Limb (tissue), 2 donors: ENCODE data around the gene FOXP1.
"Not testable (repeated sequence)": the region's sequence is repeated elsewhere in the genome, so short reads cannot be mapped to it uniquely, and the experiment has no call there.

Source experiments
- DNase-seq, 2 donors: peaks; one replicate each; pipeline ENCODE4 v3.0.0-alpha.2; 2016; ENCODE audit errors: extremely low spot score in 2 of 2

FOXP1 gene

DNA sequence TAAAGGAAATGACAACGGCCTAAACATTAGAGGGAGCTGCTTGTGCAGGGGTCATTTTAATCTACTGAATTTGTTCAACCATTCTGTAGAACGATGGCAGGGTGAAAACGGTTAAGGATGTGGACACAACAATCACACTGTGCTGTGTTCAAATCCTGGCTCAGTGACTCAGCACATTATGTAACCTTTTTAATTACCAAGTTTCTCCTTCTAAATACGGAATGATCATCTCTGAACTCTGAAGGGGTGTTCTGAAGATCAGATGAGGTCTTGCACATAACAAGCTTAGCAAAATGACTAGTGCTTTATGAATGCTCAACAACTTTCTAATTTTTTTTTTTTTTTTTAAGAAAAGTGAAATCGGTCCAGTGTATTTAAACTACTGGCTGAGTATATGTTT, 592.8 kb downstream of the FOXP1 start:
- no peak for DNase-seq

DNA sequence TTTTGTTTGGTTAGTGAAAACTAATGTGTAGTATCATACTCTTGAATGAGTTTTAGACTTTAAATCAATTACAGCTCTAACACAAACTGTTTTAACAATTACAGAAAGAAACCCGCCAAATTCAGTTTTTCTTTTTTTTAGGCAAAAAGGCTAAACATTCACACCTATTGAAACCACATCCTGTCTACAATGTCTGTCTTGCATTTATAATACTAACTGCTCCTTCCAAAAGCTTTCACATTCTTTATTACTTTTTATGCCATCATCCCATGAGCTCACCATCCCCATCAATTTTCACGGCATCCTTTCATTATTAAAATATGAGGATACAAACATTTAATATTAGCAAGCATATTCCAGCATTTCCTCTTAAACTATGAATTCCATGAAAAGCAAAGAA, 593.3 kb downstream of the FOXP1 start:
- no peak for DNase-seq

DNA sequence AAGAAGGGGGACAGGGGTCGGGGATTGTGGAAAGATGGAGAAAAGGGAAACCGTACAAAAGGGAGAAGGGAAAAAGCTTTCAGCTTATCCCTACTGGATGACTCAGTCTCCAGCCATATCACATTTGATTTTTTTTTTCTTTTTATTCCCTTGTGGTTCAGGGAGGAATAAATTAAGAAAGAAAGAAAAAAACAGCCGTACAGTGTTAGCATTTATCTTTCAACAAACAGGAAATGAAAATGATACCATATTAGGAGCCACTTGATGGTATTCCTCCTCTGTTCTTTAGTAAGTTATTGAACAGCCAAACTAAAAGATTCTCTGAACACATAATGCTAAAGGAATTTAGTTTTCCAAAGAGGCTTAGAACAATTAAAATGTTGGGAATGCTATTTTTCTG, 594.4 kb downstream of the FOXP1 start:
- no peak for DNase-seq

DNA sequence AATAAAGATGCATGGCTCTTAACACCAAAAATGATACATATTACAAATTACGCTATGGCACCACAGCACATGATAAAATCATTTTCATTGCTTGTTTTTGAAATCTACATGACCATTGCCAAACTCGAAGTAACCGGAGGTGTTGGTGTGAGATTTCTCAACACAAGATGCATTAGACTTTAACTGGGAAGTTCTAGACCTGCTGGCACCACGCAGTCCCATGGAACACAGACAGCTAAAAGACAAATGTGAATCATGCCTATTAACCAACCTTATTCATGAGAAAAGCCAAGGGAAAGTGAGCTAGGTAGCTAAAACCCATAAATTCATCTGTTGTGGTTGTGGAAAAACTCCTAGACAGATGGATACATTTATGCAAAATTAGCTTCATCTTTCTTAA, 595.4 kb downstream of the FOXP1 start:
- no peak for DNase-seq

DNA sequence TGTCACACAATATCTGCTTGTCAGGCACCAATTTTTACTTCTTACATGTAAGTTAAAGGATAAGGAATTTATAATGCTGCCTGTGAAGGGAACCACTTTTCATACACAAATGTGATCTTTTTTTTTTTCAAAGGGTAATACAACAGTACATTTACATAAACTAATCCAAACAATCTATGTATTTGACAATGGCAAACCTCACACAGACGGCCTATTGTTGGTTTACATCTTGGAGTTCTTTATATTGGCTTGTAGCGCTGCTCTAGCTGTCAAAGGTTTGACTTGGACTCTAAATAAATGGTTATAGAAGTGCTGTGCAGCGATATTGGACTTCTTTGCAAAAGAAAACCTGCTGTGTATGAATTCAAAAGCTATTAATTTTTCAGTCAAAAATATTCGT, 598.0 kb downstream of the FOXP1 start:
- DNase-seq = no peak

DNA sequence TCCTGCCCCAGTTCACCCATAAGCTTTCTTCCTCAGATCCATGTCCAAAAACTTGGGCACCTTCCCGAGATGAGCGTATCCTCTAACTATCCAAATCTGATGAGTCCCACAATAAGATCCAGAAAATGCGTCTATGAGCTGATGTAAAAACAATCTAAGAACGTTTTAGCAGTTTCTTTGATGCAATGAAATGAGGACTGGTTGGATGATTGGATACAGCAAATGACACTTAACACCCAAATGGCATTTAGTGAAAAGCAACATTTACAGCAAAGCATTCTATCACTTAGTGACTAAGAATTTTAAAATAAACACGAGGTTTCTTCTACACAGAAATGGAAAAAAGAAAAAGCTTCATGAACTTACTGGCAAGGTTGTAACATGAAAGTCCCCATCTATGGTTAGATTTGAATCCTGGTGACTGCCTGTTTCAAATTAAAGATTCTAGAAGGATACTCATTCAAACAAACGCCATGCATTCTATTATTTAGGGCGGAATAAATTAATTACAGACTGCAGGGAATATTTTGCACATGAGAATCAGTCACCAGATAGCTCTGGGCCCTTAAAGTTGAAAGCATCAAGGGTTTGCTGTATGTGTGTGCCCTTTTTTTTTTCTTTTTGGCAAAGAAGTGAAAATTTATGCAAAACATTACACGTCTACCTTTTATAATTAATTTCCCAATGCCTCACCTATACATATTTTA, 598.6 kb downstream of the FOXP1 start:
- no peak for DNase-seq

DNA sequence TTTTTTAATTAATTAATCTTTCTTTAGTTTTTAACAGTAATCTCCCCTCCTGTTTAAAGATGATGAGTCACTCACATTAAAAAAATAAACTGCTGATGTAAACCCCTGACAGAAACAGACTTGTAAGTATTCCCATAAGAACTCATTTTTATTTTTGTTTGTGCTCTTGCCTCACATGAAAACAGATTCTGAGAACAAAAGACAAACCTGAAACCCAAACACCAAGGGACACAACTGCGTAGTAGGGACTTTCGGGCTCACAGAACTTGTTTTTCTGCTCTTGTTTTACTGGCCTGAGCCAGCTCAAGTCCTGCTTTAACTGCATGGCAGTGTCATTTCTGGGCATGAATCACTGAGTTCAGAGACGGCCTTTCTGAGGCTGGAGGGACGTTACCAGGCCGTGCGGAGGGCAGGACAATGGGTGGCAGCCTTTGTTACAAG, 600.8 kb downstream of the FOXP1 start:
- no peak for DNase-seq

DNA sequence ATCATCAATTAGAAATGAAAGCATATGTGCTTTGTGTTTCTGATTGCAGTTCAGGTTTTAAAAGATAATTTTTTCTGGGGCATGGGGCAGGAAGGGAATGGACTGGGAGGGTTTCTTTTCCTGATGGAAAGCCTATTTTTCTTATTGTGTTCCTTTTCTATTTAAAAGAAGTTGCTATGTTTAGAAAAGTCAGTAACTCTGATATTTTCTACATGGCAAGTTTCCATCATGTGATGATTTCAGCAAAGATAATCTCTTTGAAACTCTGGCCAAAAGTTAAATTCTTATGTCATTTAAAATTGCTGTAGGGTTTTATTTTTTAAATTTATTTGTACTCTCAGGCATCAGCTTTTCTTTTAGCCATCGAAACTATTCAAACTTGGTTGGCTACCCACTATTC, 601.2 kb downstream of the FOXP1 start:
- DNase-seq = peak in 1 of 2 donors; percentile 17

DNA sequence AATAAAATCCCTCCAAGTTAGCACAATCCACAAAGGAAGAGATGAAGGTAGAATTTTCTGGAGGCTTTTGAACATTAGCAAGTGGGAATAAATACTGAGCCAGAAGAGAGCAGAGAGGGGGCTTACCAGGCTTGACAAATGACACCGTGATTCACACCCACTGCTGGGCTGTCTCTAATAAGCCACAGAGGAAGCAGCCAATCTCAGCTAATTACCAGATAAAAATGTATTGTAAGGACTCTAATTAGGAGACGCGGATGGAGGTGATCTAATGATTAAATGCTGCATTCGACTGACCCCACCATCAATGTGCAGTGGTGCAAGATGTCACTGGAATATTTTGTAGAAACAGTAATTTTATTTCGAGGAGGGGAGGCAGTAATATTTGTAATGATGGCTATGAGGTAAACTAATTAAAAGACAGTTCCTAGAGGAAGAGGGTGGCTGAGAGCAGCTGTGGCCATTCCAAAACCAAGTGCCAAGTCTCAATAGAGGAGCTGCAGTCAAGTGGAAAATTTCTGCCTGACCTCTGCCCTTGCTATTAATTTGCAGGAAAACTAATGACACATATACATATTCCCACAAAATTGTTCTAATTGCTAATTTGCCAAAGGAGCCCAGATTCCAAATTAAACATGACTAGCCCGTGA, 602.2 kb downstream of the FOXP1 start:
- DNase-seq = no peak

DNA sequence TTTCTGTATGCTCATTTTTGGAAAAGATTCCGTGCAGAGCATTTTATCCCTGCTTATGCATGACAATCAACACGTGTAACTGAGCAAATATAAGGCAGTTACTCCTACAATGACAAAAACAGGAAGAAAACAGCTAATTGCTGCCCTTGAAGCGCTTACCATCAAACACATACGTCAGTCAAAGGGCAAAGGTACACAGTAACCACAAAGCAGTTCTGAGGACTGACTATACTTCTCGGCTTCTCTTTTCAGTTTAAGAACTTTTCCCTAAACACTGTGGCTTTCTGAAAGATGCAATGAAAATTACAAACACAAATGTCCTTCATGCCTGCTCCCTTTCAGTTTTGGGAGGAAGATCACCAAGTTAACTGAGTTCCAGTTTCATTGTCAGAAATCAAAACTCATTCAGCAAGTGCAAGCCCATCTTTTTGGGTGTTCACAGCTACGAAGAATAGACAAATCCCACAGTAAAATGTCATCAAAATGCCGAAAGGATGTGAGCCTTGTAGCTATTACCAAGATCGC, 602.8 kb downstream of the FOXP1 start:
- no peak for DNase-seq

DNA sequence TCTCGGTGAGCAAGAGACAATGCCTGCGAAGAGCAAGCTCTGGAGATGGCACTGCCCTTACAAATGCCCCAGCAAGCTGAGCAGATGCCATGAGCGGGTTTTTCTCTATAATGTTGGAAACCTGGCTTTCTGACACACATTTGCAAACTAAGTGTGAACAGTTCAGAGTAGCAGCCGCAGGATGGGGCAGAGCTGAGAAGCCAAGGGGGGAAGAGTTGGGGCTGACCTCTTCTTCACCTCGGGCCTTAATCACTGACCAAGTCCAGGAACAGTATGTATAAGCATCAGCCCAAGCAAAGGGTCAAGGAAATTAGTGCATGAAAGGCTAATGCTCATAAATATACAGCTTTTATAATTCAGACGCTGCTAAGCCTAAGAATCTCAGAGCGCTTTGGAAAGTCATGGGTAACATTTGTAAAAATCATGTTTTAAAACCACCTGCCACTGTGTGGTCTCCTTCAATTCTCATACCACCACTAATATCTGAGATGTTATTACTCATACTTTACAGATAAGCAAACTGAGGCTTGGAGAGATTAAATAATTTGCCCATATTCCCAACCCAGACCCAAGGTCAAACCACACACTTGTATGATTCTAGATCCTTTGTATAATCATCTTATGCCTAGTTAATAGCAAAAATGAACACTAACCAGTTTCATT, 603.4 kb downstream of the FOXP1 start:
- DNase-seq = no peak

DNA sequence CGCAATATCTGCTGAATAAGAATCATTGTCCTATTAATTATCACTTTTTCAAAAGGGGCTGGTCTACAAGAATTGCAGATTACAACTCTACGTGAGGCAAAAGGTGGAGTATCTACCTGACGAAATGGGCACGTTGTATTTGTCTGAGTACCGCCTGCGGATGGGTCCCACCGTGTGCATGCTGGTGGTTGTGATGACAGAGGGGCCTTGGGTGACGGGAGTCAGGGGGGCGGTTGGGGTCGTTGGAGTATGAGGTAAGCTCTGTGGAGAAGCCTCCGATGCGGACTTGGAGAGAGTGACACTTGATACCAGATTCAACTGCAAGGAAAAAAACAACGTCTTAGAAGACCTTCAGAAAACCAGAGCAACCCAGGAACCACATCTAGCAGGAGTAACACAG, 605.8 kb downstream of the FOXP1 start:
- DNase-seq = no peak

DNA sequence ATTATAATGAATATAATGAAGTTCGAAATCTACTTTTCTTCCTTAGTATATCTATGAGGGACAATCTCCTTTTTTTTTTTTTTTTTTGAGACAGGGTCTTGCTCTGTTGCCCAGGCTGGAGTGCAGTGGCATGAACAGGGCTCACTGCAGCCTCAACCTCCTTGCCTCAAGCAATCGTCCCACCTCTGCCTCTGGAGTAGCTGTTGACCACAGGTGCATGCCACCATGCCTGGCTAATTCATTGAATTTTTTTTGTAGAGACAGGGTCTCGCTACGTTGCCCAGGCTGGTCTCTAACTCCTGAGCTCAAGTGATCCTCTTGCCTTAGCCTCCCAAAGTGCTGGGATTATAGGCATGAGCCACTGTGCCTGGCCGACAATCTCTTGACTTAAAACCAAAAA, 607.5 kb downstream of the FOXP1 start:
- DNase-seq = not testable (repeated sequence)

DNA sequence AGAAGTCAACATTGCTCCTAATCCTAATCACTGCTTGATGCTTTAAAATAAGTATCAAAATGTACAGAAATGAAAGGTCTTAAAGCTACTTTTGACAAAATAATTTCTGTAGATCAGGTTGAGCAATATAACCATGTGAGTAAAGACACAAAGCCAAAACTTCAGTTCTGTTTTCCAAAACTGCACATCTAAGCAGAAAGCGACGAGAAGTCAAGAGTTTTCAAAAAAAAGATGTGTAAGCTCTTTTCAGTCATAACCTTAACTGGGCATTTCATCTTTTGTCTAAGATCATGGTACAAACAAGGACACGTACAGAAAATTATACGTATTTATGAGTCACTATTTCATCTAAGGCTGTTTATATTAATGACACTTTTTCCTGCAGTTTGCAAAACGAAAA, 608.8 kb downstream of the FOXP1 start:
- DNase-seq = no peak

DNA sequence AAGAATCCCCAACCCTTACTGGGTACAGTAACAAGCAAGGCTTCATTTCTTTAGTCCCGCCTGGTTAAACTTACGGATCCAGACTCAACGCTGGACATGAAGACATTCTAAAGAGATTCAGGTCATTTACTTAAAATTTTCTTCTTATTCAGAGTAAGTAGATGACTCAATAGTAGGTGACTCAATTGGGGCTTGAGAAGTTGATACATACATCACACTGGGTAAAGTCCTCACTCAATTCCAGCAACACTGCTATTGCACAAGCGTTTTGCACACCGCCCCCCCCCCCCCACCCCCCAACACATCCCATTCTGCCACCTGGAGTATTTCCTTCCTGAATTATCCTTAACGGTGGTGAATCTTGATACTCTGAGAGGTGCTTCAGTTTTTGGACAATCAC, 610.0 kb downstream of the FOXP1 start:
- no peak for DNase-seq

DNA sequence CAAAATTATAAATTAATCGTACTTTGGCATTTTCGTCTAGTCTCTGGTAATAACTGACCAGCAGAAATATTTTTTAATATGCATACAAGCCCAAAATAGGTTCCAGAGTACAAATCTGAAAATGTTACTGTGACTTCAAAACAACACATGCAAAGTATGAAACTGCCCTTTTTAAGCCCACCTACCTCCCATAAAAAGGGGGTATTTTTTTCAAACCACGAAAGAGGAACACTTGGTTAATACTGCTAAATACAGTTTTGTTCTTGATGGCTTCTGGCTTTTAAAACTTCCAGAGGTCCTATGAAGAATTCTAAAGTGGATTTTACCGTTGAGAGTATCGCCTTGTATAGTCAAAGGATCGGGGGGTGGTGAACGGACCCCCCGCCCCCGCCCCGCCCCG, 610.7 kb downstream of the FOXP1 start:
- DNase-seq = no peak

DNA sequence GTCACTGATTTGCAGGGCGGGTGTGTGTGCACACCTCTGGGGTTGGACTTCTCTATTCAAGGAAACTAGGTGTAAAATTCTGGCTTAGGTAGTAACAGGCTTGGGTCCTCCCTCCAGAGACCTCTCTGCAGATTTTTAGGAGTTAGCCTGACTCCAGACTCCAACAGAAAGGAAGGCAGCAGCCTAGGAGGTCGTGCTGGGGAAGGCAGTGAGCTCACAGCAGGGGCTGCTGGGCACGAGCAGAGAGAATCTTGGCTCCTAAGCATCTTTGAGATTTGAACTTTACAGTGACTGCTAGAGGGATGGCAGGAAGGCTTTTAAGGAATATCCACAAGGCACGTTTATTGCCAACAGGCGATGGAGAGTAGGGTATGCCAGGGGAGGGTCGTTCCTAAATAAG, 612.6 kb downstream of the FOXP1 start:
- DNase-seq = no peak

DNA sequence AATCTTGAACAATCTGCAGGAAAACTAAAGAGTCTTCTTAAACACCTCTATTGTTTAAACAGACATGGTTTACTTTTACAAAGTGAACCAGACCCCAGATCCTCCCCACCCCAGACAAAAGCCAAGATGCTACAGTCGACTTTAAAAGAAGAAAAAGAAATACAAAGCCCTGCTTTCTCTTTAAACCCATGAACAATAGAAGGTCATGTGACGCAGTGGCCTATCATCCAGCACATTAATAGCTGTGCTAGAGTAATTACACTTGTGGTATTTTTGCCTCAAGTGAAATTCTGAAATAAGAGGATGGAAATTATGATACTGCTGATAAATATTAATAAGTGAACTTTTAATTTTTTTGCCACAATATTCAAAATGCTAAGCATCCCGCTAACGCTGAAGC, 613.4 kb downstream of the FOXP1 start:
- no peak for DNase-seq

DNA sequence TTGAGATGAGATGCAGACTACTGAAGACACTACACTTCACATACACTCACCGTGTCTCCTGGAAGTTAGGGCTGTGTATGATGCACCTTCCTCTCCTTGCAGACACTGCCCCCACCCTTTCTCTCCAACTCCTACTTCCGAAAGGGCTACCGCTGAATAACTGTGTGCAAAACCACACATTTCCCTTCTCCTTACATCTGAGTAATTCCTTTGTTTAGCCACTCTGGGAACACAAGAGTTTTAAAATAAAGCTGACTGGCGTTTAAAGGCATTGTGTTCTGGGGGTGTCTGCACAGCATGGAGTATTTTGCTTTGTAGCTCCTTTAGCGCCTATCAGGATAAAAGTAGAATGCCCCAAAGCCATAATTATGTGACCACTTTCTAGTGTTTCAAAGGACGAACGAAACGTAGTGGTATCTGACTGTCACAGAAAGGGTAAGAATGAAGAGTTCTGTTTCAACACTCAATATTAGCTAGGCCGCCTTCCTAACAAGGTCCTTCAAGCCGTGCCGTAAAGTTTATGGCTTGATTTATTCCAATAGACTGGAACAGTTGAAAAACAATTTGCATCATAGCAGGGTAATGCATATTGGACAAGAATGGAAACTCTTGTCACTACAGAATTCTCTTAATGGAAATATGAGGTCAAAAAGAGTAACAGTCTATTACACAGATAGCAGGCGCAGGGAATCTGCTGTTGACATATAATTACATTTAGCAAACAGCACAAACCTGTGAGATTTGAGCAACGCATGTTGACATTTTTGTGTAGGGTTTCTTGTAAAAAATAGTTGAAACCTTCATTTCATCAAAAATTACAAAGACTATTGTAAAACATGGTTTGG, 619.9 kb downstream of the FOXP1 start:
- DNase-seq = no peak

DNA sequence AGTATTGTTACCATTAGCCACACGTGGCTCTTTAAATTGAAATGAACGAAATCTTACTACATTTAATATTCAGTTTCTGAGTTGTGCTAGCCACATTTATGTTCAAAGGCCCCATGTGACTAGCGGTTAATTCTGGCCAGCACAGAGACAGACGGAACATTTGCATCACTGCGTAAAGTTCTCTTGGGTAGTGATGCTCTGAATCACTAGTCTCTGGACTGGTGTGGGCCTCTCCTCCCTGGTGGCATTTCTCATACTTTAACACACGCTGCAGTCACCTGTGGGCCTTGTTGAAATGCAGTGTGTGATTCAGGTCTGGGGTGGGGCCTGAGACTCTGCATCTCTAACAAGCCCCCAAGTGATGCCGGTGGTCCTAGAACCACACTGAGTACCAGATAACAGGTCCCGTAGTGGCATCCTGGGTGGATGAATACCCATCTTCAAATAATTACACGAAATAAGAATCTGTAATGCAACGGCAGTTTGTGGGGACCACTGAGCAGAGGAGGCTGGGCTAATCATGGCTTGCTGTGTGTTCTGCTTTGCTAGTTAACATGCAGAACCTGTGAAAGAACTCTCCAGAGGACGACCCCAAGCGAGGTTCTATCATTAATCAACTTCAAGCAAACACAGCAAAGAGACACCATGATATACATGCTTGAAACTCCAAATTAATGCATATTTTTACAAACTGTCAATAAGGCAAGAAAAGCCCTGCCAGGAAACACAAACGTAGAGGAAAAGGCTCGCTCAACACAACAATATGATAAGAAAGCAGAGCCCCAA, 623.8 kb downstream of the FOXP1 start:
- no peak for DNase-seq
